GM10248 (cell line): ENCODE measurements around the gene SFMBT2.

ENCODE experiments used
- CTCF ChIA-PET: fragments of 300-600 bp; sonication (Branson Sonifier 250); formaldehyde crosslinking; extraction: SDS; loops from one replicate; lab custom pipeline; 2021; ENCODE audit warnings: antibody characterized with exemption; lab: Yijun Ruan, JAX
- POLR2A ChIA-PET: fragments of 350-650 bp; sonication (Branson Sonifier 250); formaldehyde crosslinking; extraction: SDS; loops from one replicate; lab custom pipeline; 2020; ENCODE audit warnings: antibody characterized with exemption; lab: Yijun Ruan, JAX
- DNase-seq: peaks from one replicate; pipeline ENCODE4 v3.0.0; 2012; ENCODE audit errors: extremely low spot score
- TF ChIP-seq, protein P1 (sequence below): IDR thresholded peaks from 2 replicates; pipeline ENCODE4 v1.5.1; 2012; ENCODE audit warnings: mild to moderate bottlenecking, low read depth; ENCODE audit errors: extremely low read depth, missing control alignments, control extremely low read depth

Gene SFMBT2

GRCh38 chr10:7357193-7357592, 53.6 kb downstream of the SFMBT2 start:
- ChIA-PET CTCF (interaction anchor here (1.1 kb wide), 1 partner anchor 15 kb away, joined by 3 read pairs; no protein-coding TSS in a partner anchor), POLR2A (no interaction called here)
- TF ChIP-seq, protein P1, sequence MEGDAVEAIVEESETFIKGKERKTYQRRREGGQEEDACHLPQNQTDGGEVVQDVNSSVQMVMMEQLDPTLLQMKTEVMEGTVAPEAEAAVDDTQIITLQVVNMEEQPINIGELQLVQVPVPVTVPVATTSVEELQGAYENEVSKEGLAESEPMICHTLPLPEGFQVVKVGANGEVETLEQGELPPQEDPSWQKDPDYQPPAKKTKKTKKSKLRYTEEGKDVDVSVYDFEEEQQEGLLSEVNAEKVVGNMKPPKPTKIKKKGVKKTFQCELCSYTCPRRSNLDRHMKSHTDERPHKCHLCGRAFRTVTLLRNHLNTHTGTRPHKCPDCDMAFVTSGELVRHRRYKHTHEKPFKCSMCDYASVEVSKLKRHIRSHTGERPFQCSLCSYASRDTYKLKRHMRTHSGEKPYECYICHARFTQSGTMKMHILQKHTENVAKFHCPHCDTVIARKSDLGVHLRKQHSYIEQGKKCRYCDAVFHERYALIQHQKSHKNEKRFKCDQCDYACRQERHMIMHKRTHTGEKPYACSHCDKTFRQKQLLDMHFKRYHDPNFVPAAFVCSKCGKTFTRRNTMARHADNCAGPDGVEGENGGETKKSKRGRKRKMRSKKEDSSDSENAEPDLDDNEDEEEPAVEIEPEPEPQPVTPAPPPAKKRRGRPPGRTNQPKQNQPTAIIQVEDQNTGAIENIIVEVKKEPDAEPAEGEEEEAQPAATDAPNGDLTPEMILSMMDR = no peak
- no peak for DNase-seq

- ChIA-PET CTCF (no interaction called here), POLR2A (no interaction called here)
- TF ChIP-seq, protein P1 = no peak
- no peak for DNase-seq
Measured at GRCh38 chr10:7354330-7355047, 56.3 kb downstream of the SFMBT2 start.

DNA sequence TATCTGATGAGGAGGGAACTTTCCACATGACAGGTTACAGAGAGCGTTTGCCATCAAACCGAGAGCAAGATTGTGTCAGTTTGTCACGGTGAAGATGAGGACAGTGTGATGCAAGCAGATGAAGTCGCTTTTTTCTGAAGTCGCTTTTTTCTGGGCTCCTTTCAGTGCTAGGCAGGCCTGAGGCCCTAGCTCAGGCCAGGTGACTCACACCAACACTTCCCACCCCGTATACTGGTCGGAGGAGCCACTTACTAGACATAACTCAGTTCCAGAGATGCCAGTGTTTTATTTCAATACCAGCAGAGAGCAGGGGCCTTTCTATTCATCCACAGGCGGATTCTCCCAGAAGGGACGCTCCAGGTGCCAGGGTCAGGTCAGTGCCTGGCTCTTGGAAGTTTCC, 58.9 kb downstream of the SFMBT2 start:
- POLR2A ChIA-PET = no interaction called here
- CTCF ChIA-PET = interaction anchor here (0.9 to 2.0 kb wide), 2 partner anchors 11 to 23 kb away, joined by 3 to 6 read pairs; no protein-coding TSS in a partner anchor
- TF ChIP-seq, protein P1 = no peak
- no peak for DNase-seq

GRCh38 chr10:7350541-7351195, 60.2 kb downstream of the SFMBT2 start:
- no peak for DNase-seq
- ChIA-PET POLR2A (no interaction called here), CTCF (no interaction called here)
- TF ChIP-seq, protein P1 = no peak

GRCh38 chr10:7345717-7346116, 65.1 kb downstream of the SFMBT2 start:
- TF ChIP-seq, protein P1 = no peak
- CTCF ChIA-PET = no interaction called here

GRCh38 chr10:7343040-7343439, 67.8 kb downstream of the SFMBT2 start:
- TF ChIP-seq, protein P1 = no peak
- no peak for DNase-seq
- CTCF ChIA-PET = no interaction called here
- POLR2A ChIA-PET = no interaction called here

More at GRCh38 chr10:7345717-7346116, 65.1 kb downstream of the SFMBT2 start:
- POLR2A ChIA-PET = no interaction called here
- no peak for DNase-seq
